WI38 (cell line): Measurements from ENCODE around the gene AKT1S1.

ENCODE experiments used
- H3K4me3 ChIP-seq: 2 replicates; pipeline ENCODE4 v1.5.1; 2011; ENCODE audit warnings: low read depth, mild to moderate bottlenecking, control low read depth, low read length
- TF ChIP-seq, protein P1 (sequence below): IDR thresholded peaks from 2 replicates; pipeline ENCODE4 v1.5.1; 2012; ENCODE audit warnings: low read depth, mild to moderate bottlenecking, control low read depth, low read length

AKT1S1 gene

GRCh38 chr19:49836176-49837008 is 40.8 kb downstream of the AKT1S1 start:
- no peak overlapping the region for H3K4me3 ChIP-seq
- TF ChIP-seq, protein P1, sequence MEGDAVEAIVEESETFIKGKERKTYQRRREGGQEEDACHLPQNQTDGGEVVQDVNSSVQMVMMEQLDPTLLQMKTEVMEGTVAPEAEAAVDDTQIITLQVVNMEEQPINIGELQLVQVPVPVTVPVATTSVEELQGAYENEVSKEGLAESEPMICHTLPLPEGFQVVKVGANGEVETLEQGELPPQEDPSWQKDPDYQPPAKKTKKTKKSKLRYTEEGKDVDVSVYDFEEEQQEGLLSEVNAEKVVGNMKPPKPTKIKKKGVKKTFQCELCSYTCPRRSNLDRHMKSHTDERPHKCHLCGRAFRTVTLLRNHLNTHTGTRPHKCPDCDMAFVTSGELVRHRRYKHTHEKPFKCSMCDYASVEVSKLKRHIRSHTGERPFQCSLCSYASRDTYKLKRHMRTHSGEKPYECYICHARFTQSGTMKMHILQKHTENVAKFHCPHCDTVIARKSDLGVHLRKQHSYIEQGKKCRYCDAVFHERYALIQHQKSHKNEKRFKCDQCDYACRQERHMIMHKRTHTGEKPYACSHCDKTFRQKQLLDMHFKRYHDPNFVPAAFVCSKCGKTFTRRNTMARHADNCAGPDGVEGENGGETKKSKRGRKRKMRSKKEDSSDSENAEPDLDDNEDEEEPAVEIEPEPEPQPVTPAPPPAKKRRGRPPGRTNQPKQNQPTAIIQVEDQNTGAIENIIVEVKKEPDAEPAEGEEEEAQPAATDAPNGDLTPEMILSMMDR: no peak

GRCh38 chr19:49835562-49835961 is 41.6 kb downstream of the AKT1S1 start:
- TF ChIP-seq, protein P1: no peak
- no peak overlapping the region for H3K4me3 ChIP-seq

DNA sequence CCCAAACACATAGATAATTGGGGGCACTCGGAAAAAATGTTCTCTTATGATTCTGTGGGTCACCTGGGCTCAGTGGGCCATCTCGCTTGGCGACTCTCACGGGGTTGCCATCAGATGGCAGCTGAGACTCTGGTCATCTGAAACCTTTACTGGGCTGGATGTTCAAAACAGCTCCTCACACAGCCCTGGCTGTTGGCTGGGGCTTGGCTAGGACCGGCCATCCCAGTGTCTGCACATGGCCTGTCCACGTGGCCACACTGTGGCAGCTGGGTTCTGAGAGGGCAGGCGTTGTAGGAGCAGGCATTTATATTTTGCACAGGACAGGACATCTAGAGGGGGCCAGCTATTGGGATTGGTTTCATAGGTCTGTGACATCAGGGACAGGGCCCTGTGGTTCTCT is 43.6 kb downstream of the AKT1S1 start:
- H3K4me3 ChIP-seq: no peak overlapping the region
- TF ChIP-seq, protein P1: no peak

DNA sequence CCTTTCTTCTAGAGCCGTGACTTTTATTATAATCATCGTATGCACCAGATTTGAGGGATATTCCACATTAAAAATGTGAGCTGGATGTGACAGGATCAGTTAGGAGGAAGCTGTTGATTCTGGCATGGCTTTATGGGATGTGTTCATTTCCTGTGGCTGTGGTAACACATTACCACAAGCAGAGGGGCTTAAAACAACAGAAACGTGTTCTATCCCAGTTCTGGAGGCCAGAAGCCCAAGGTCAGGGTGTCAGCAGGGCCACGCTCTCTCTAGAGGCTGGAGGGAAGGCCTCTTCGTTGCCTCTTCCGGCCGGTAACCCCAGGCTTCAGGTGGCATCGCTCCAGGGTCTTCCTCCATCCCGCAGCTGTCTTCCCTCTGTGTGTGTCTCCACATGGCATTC is 44.6 kb downstream of the AKT1S1 start:
- TF ChIP-seq, protein P1: no peak
- H3K4me3 ChIP-seq: no peak overlapping the region

DNA sequence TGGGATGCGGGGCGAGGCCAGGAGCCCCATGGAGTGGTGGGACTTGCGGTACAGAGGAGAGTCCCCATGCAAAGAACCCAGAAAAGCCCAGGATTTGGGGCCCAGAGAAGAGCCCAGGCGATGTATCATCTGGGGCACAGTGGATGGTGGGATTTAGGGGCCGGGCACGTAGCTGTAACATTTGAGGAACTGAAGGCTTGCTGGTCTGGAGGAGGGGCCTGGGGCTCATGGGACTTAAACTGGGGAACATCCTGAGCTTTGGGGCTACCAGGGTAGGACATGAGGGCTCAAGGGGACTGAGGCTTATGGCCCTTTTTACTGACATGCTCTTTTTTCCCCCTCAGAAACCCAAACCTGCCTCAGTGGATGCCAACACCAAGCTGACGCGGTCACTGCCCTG is 45.6 kb downstream of the AKT1S1 start:
- TF ChIP-seq, protein P1: no peak
- H3K4me3 ChIP-seq: no peak overlapping the region

DNA sequence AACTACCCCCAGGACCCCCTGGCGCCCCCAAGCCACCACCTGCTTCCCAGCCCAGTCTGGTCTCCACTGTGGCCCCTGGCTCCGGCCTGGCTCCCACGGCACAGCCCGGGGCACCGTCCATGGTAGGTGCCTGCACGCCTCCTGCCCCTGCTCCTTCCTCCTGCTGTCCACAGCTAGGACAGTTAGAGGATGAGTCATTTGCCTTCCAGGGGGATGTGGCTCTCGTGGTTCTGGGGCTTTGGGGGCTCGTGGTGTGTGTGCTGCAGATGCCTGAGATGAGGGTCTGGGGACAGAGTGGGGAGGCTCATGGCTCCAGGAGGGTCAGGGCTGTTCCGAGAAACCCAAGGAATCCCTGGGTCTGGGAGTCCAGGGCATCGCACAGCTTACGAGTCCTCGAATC is 46.4 kb downstream of the AKT1S1 start:
- no peak overlapping the region for H3K4me3 ChIP-seq
- TF ChIP-seq, protein P1: no peak

DNA sequence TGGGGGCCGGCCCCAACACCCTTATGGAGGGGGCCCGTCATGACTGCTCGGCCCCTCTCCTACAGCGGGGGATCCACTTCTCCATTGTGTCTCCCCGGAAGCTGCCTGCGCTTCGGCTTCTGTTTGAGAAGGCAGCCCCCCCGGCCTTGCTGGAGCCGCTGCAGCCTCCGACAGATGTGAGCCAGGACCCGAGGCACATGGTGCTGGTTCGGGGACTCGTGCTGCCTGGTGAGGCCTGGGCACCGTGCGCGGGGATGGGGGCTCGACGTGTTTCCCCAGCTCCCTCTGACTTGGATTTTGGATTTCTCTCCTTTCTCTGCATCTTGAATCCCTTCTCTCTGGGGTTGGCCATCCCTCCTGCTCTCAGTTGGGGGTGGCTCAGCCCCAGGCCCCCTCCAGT is 47.4 kb downstream of the AKT1S1 start:
- TF ChIP-seq, protein P1: no peak
- H3K4me3 ChIP-seq: no peak overlapping the region
